ENCODE data around the gene LRRC74B. TPM values are rescaled to one million over a fixed set of nuclear protein-coding genes. Genes with fewer than 3 reads are reported as not detected.

The LRRC74B gene
- total and polyA plus RNA-seq, 2 experiments from 2014 or later: not detected

- TF ChIP-seq, protein P1, sequence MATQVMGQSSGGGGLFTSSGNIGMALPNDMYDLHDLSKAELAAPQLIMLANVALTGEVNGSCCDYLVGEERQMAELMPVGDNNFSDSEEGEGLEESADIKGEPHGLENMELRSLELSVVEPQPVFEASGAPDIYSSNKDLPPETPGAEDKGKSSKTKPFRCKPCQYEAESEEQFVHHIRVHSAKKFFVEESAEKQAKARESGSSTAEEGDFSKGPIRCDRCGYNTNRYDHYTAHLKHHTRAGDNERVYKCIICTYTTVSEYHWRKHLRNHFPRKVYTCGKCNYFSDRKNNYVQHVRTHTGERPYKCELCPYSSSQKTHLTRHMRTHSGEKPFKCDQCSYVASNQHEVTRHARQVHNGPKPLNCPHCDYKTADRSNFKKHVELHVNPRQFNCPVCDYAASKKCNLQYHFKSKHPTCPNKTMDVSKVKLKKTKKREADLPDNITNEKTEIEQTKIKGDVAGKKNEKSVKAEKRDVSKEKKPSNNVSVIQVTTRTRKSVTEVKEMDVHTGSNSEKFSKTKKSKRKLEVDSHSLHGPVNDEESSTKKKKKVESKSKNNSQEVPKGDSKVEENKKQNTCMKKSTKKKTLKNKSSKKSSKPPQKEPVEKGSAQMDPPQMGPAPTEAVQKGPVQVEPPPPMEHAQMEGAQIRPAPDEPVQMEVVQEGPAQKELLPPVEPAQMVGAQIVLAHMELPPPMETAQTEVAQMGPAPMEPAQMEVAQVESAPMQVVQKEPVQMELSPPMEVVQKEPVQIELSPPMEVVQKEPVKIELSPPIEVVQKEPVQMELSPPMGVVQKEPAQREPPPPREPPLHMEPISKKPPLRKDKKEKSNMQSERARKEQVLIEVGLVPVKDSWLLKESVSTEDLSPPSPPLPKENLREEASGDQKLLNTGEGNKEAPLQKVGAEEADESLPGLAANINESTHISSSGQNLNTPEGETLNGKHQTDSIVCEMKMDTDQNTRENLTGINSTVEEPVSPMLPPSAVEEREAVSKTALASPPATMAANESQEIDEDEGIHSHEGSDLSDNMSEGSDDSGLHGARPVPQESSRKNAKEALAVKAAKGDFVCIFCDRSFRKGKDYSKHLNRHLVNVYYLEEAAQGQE (IDR thresholded peaks at IDR 0.05; ENCODE audit: unreplicated experiment): no peak
- TF ChIP-seq, protein P2, sequence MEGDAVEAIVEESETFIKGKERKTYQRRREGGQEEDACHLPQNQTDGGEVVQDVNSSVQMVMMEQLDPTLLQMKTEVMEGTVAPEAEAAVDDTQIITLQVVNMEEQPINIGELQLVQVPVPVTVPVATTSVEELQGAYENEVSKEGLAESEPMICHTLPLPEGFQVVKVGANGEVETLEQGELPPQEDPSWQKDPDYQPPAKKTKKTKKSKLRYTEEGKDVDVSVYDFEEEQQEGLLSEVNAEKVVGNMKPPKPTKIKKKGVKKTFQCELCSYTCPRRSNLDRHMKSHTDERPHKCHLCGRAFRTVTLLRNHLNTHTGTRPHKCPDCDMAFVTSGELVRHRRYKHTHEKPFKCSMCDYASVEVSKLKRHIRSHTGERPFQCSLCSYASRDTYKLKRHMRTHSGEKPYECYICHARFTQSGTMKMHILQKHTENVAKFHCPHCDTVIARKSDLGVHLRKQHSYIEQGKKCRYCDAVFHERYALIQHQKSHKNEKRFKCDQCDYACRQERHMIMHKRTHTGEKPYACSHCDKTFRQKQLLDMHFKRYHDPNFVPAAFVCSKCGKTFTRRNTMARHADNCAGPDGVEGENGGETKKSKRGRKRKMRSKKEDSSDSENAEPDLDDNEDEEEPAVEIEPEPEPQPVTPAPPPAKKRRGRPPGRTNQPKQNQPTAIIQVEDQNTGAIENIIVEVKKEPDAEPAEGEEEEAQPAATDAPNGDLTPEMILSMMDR (conservative IDR thresholded peaks at IDR 0.05; ENCODE audit: low read depth in 2 of 2): no peak
- no peak for TF ChIP-seq CREB1 (CRISPR knock-in tag; IDR thresholded peaks at IDR 0.05; ENCODE audit: low read depth)
These were observed 23.2 kb upstream of the LRRC74B start (continued) for GRCh38 chr22:21022507-21022906.

GRCh38 chr22:21022955-21023614, 22.7 kb upstream of the LRRC74B start:
- Histone ChIP-seq H3K9me2 (ENCODE audit: insufficient read depth) (no peaks in the 10 kb centered on the region), H3K4me3 (no peak overlapping the region), H3K27ac (ENCODE audit: low read depth) (no peak overlapping the region), H3K36me3 (ENCODE audit: insufficient read depth) (no peaks in the 10 kb centered on the region), H3K27me3 (ENCODE audit: insufficient read depth) (no peaks in the 10 kb centered on the region), H2AFZ (no peak overlapping the region), H4K20me1 (replicated peaks; ENCODE audit: insufficient read depth) (no peaks in the 10 kb centered on the region), H3F3A (replicated peaks; ENCODE audit: low read depth) (no peaks in the 10 kb centered on the region), H3K4me2 (no peak overlapping the region), H3K79me2 (replicated peaks; ENCODE audit: insufficient read depth) (no peaks in the 10 kb centered on the region), H3K4me1 (ENCODE audit: insufficient read depth) (no peaks in the 10 kb centered on the region)
- Mint-ChIP-seq H3K36me3 (ENCODE audit: low read depth) (no peaks in the 10 kb centered on the region), H3K4me3 (no peak overlapping the region), H3K27ac (no peak overlapping the region), H3K9me3 (peaks cover 2% of the 10 kb centered on the region; the same call in 2 of the 3 replicates), H3K4me1 (no peaks in the 10 kb centered on the region), H3K27me3 (ENCODE audit: insufficient read depth, low read depth, poor library complexity) (peaks cover 1% of the 10 kb centered on the region)
- DNase-seq (ENCODE audit: low spot score) (no peak), ATAC-seq (peak; percentile 28; the same call in 2 of the 3 replicates)
- TF ChIP-seq EZH2 (IDR thresholded peaks at IDR 0.05; ENCODE audit: low read depth, unreplicated experiment) (no peak), ZNF114 (CRISPR knock-in tag; IDR thresholded peaks at IDR 0.05) (no peak), EZH2phosphoT487 (IDR thresholded peaks at IDR 0.05; ENCODE audit: unreplicated experiment) (no peak), CREB1 (CRISPR knock-in tag; IDR thresholded peaks at IDR 0.05; ENCODE audit: low read depth) (no peak), ZNF462 (CRISPR knock-in tag; IDR thresholded peaks at IDR 0.05) (no peak)
- TF ChIP-seq, protein P1 (IDR thresholded peaks at IDR 0.05; ENCODE audit: unreplicated experiment): no peak
